ENCODE results near the gene CRKL. TPM values are rescaled to one million over a fixed set of nuclear protein-coding genes. Genes with fewer than 3 reads are reported as not detected.

CRKL gene
- 45.3 to 49.2 TPM (median 46.3 TPM) in 3 replicates for total RNA-seq
- long read RNA-seq, full-length matches to known transcripts = 116 of 132 reads
- long read RNA-seq, partial matches to known transcripts = 9 of 132 reads
- long read RNA-seq, other reads (novel, unspliced or antisense) = 7 of 132 reads

GRCh38 chr22:20916916-20917810 is at the start of gene CRKL:
TSS of gene CRKL (plus strand) at chr22:20917407. CDS start at chr22:20917935, 528 bp downstream.
- Mint-ChIP-seq H3K4me3 (ENCODE audit: unreplicated experiment) (peak within 1 kb of the TSS; percentile 94), H3K4me1 (ENCODE audit: low read depth) (peaks cover 34% of the 10 kb centered on the region), H3K36me3 (ENCODE audit: low read depth) (no peaks in the 10 kb centered on the region), H3K9me3 (ENCODE audit: low read depth) (no peaks in the 10 kb centered on the region), H3K27me3 (ENCODE audit: low read depth) (no peaks in the 10 kb centered on the region), H3K27ac (ENCODE audit: unreplicated experiment) (peak within 1 kb of the TSS; percentile 93)
- peak; percentile 98 for DNase-seq (ENCODE audit: low spot score)
- peak; percentile 93 for TF ChIP-seq CTCF (IDR thresholded peaks at IDR 0.05)

GRCh38 chr22:20868025-20868962 is 48.9 kb upstream of the CRKL start:
- Mint-ChIP-seq H3K27me3 (ENCODE audit: low read depth) (no peaks in the 10 kb centered on the region), H3K27ac (ENCODE audit: unreplicated experiment) (no peak overlapping the region), H3K36me3 (ENCODE audit: low read depth) (peaks cover 6% of the 10 kb centered on the region), H3K9me3 (ENCODE audit: low read depth) (no peaks in the 10 kb centered on the region), H3K4me1 (ENCODE audit: low read depth) (peaks cover 7% of the 10 kb centered on the region), H3K4me3 (ENCODE audit: unreplicated experiment) (no peak overlapping the region)
- TF ChIP-seq CTCF (IDR thresholded peaks at IDR 0.05) = no peak
- no peak for DNase-seq (ENCODE audit: low spot score)

- no peak for DNase-seq (ENCODE audit: low spot score)
- peaks cover 7% of the 10 kb centered on the region for H3K4me1 Mint-ChIP-seq (ENCODE audit: low read depth)
- H3K27me3 Mint-ChIP-seq (ENCODE audit: low read depth) = no peaks in the 10 kb centered on the region
- H3K36me3 Mint-ChIP-seq (ENCODE audit: low read depth) = peaks cover 4% of the 10 kb centered on the region
- H3K27ac Mint-ChIP-seq (ENCODE audit: unreplicated experiment) = no peak overlapping the region
- no peak for TF ChIP-seq CTCF (IDR thresholded peaks at IDR 0.05)
- H3K9me3 Mint-ChIP-seq (ENCODE audit: low read depth) = no peaks in the 10 kb centered on the region
- H3K4me3 Mint-ChIP-seq (ENCODE audit: unreplicated experiment) = no peak overlapping the region
Measured at GRCh38 chr22:20869234-20869633, 48.0 kb upstream of the CRKL start.

- TF ChIP-seq CTCF (IDR thresholded peaks at IDR 0.05) = no peak
- Mint-ChIP-seq H3K36me3 (ENCODE audit: low read depth) (peaks cover 4% of the 10 kb centered on the region), H3K27ac (ENCODE audit: unreplicated experiment) (no peak overlapping the region), H3K4me3 (ENCODE audit: unreplicated experiment) (no peak overlapping the region), H3K9me3 (ENCODE audit: low read depth) (no peaks in the 10 kb centered on the region), H3K27me3 (ENCODE audit: low read depth) (no peaks in the 10 kb centered on the region), H3K4me1 (ENCODE audit: low read depth) (no peaks in the 10 kb centered on the region)
- no peak for DNase-seq (ENCODE audit: low spot score)
Measured at GRCh38 chr22:20873214-20873613, 44.0 kb upstream of the CRKL start.

- no peak for DNase-seq (ENCODE audit: low spot score)
- Mint-ChIP-seq H3K27ac (ENCODE audit: unreplicated experiment) (peak overlapping the region; percentile 3), H3K27me3 (ENCODE audit: low read depth) (no peaks in the 10 kb centered on the region), H3K9me3 (ENCODE audit: low read depth) (no peaks in the 10 kb centered on the region), H3K4me1 (ENCODE audit: low read depth) (no peaks in the 10 kb centered on the region), H3K36me3 (ENCODE audit: low read depth) (peaks cover 4% of the 10 kb centered on the region), H3K4me3 (ENCODE audit: unreplicated experiment) (no peak overlapping the region)
- TF ChIP-seq CTCF (IDR thresholded peaks at IDR 0.05) = no peak
Measured at GRCh38 chr22:20875296-20875695, 41.9 kb upstream of the CRKL start.

All from chondrocyte (in vitro differentiated cells).